ENCODE results near the gene TFPI. TPM values are rescaled to one million over a fixed set of nuclear protein-coding genes. Genes with fewer than 3 reads are reported as not detected.

Gene TFPI
- total RNA-seq, 4 donors from 2014 or later = 68.9 to 219 (median 108) TPM

- no peak for TF ChIP-seq CTCF (IDR thresholded peaks at IDR 0.05; ENCODE audit: low read depth)
These were observed 119.2 kb downstream of the TFPI start for GRCh38 chr2:187435078-187435477.

- no peak for TF ChIP-seq CTCF (IDR thresholded peaks at IDR 0.05; ENCODE audit: low read depth)
These were observed 119.9 kb downstream of the TFPI start for GRCh38 chr2:187434342-187434785.

GRCh38 chr2:187431911-187432310, 122.3 kb downstream of the TFPI start:
- no peak for TF ChIP-seq CTCF (IDR thresholded peaks at IDR 0.05; ENCODE audit: low read depth)

- no peak for TF ChIP-seq CTCF (IDR thresholded peaks at IDR 0.05; ENCODE audit: low read depth)
These were observed 124.2 kb downstream of the TFPI start for GRCh38 chr2:187429989-187430388.

- no peak for TF ChIP-seq CTCF (IDR thresholded peaks at IDR 0.05; ENCODE audit: low read depth)
These were observed 130.1 kb downstream of the TFPI start for GRCh38 chr2:187424146-187424545.

- TF ChIP-seq CTCF (IDR thresholded peaks at IDR 0.05; ENCODE audit: low read depth) = no peak
These were observed 132.0 kb downstream of the TFPI start for GRCh38 chr2:187422282-187422681.

GRCh38 chr2:187421519-187421918, 132.7 kb downstream of the TFPI start:
- no peak for TF ChIP-seq CTCF (IDR thresholded peaks at IDR 0.05; ENCODE audit: low read depth)

All from subcutaneous adipose tissue (tissue), 4 donors.